Endothelial cell (in vitro differentiated cells): ENCODE data around the gene ZC3HAV1. TPM values are rescaled to one million over a fixed set of nuclear protein-coding genes. Genes with fewer than 3 reads are reported as not detected.
"Not testable (repeated sequence)": the region's sequence is repeated elsewhere in the genome, so short reads cannot be mapped to it uniquely, and the experiment has no call there.

Experiments used
- DNase-seq: peaks from one replicate; pipeline ENCODE4 v3.0.0; 2021; ENCODE audit warnings: low spot score
- H3K27ac Mint-ChIP-seq: one replicate; pipeline ENCODE4 v1.8.0; 2021; ENCODE audit warnings: mixed read lengths, inconsistent platforms; ENCODE audit not compliant: unreplicated experiment
- H3K27me3 Mint-ChIP-seq: one replicate; pipeline ENCODE4 v1.8.0; 2021; ENCODE audit warnings: mild to moderate bottlenecking, moderate library complexity, mixed read lengths, inconsistent platforms; ENCODE audit not compliant: unreplicated experiment
- H3K36me3 Mint-ChIP-seq: one replicate; pipeline ENCODE4 v1.8.0; 2021; ENCODE audit warnings: mild to moderate bottlenecking, low read depth, mixed read lengths, inconsistent platforms; ENCODE audit not compliant: unreplicated experiment
- H3K4me1 Mint-ChIP-seq: one replicate; pipeline ENCODE4 v1.8.0; 2021; ENCODE audit warnings: mild to moderate bottlenecking, mixed read lengths, inconsistent platforms; ENCODE audit not compliant: unreplicated experiment
- H3K4me3 Mint-ChIP-seq: one replicate; pipeline ENCODE4 v1.8.0; 2021; ENCODE audit warnings: mild to moderate bottlenecking, mixed read lengths, inconsistent platforms; ENCODE audit not compliant: unreplicated experiment
- H3K9me3 Mint-ChIP-seq: one replicate; pipeline ENCODE4 v1.8.0; 2021; ENCODE audit warnings: mixed read lengths, inconsistent platforms; ENCODE audit not compliant: unreplicated experiment
- CTCF ChIP-seq: fragments of 200-600 bp; sonication (generic); IDR thresholded peaks from one replicate; pipeline ENCODE4 v1.5.0; 2021; ENCODE audit warnings: antibody characterized with exemption; ENCODE audit not compliant: unreplicated experiment
- total RNA-seq: library from RNA; stranded (reverse); fragmentation: NEBNext Ultra II Directional; extraction: Animal tissue kit (Norgen Biotek cat#: 25700); gene quantifications from one replicate; pipeline ENCODE4 v1.2.1, GENCODE V29; 2021; ENCODE audit not compliant: unreplicated experiment

ZC3HAV1 gene
- total RNA-seq, 1 donor from 2014 or later, result 50.7 TPM

DNA sequence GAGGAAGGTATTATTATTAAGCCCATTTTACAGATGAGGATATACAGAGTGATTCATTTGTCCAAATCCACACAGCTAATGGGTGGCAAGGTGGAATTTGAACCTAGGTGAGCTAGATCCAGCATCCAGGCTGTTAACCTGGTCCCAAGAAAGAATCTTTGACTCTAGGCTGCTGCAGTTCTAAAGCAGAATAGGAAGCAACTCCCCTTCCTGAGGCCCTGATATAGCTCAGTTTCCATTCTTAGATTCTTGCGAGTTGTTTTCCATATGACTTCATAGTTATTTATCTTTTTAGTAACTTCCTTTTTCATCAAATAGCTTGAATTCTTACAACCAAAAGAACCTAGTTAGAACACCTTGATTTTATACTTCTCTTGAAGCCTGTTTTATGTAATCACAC, 49.6 kb downstream of the ZC3HAV1 start:
- Mint-ChIP-seq H3K27me3 (no peaks in the 10 kb centered on the region), H3K27ac (no peak overlapping the region), H3K4me1 (peaks cover 7% of the 10 kb centered on the region), H3K9me3 (no peaks in the 10 kb centered on the region), H3K36me3 (peaks cover 27% of the 10 kb centered on the region), H3K4me3 (no peak overlapping the region)
- no peak for TF ChIP-seq CTCF
- no peak for DNase-seq

DNA sequence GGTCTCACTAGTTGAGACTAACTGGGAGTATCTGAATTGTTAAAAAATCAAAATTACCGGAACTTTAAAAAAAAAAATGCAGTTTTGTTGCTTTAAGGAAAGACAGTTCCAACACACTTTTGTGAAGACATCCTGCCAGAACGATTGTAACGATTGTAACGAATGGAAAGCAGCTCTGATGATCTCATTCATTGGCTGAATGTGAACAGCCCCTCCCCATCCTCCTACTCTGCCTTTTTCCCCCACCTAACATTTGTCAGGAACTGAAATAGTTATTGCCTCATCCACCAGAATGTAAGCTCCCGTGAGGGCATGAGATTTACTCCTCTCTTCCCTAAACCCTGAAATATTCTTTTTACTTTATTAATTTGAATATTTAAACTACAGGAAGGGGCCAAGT, 50.6 kb downstream of the ZC3HAV1 start:
- Mint-ChIP-seq H3K4me1 (peaks cover 7% of the 10 kb centered on the region), H3K4me3 (no peak overlapping the region), H3K36me3 (peaks cover 24% of the 10 kb centered on the region), H3K27ac (no peak overlapping the region), H3K27me3 (no peaks in the 10 kb centered on the region), H3K9me3 (no peaks in the 10 kb centered on the region)
- no peak for DNase-seq
- no peak for TF ChIP-seq CTCF

DNA sequence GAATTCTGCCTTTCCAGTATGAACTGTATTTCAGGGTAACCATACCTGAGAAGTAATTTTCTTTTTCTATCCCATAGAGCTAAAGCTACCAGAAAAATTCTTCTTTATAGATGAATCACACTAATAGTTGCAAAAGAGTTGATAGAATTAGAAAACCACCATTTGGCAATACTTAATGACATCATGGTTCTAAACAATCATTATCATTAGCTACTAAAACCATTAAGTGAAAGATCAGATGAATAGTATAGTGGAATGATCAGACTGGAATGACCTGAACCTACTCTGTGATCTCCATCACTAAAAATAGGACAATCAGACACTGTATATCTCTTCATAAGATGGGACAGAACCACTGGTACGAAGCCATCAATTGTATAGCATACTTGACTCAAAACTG, 53.8 kb downstream of the ZC3HAV1 start:
- Mint-ChIP-seq H3K27me3 (no peaks in the 10 kb centered on the region), H3K4me1 (peaks cover 7% of the 10 kb centered on the region), H3K4me3 (no peak overlapping the region), H3K9me3 (no peaks in the 10 kb centered on the region), H3K36me3 (peaks cover 20% of the 10 kb centered on the region), H3K27ac (no peak overlapping the region)
- no peak for DNase-seq
- TF ChIP-seq CTCF, result no peak

DNA sequence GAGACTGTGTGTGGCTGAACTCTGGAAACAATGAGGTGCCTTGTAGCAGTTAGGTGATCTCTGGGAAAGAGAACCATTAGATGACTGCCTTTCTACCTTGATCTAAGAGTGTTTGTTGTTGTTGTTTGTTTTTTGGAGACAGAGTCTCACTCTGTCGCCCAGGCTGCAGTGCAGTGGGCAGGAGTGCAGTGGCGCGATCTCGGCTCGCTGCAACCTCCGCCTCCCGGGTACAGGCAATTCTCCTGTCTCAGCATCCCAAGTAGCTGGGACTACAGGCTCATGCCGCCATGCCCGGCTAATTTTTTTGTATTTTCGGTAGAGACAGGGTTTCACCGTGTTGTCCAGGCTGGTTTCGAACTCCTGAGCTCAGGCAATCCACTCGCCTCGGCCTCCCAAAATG, 54.9 kb downstream of the ZC3HAV1 start:
- peaks cover 15% of the 10 kb centered on the region for H3K36me3 Mint-ChIP-seq

GRCh38 chr7:139054101-139054500, 55.4 kb downstream of the ZC3HAV1 start:
- no peak for DNase-seq
- TF ChIP-seq CTCF, result no peak
- no peak overlapping the region for H3K27ac Mint-ChIP-seq
- H3K4me3 Mint-ChIP-seq, result no peak overlapping the region
- no peaks in the 10 kb centered on the region for H3K9me3 Mint-ChIP-seq
- peaks cover 21% of the 10 kb centered on the region for H3K36me3 Mint-ChIP-seq
- peaks cover 2% of the 10 kb centered on the region for H3K4me1 Mint-ChIP-seq
- H3K27me3 Mint-ChIP-seq, result no peaks in the 10 kb centered on the region

More for the DNA sequence above, 54.9 kb downstream of the ZC3HAV1 start:
- H3K27ac Mint-ChIP-seq, H3K9me3 Mint-ChIP-seq, H3K4me3 Mint-ChIP-seq, H3K27me3 Mint-ChIP-seq, DNase-seq, H3K4me1 Mint-ChIP-seq: not testable (repeated sequence)

GRCh38 chr7:139051655-139052054, 57.9 kb downstream of the ZC3HAV1 start:
- Mint-ChIP-seq H3K4me3 (no peak overlapping the region), H3K36me3 (peaks cover 25% of the 10 kb centered on the region), H3K27me3 (peaks cover under 1% of the 10 kb centered on the region), H3K9me3 (no peaks in the 10 kb centered on the region), H3K4me1 (no peaks in the 10 kb centered on the region), H3K27ac (no peak overlapping the region)
- DNase-seq, result no peak
- no peak for TF ChIP-seq CTCF
